K562 (cell line): Measurements from ENCODE around the gene DNAJC8. TPM values are rescaled to one million over a fixed set of nuclear protein-coding genes. Genes with fewer than 3 reads are reported as not detected.

Experiments
- CAMTA2 ChIP-seq: fragments of 250-450 bp; sonication (Bioruptor Pico); conservative IDR thresholded peaks from 2 replicates; pipeline ENCODE4 v1.5.1; 2022
- GTF2A2 ChIP-seq: IDR thresholded peaks from 2 replicates; pipeline ENCODE4 v1.6.1; 2016; ENCODE audit warnings: mild to moderate bottlenecking, missing genetic modification characterization, missing compliant biosample characterization
- HMGN3 ChIP-seq: IDR thresholded peaks from 2 replicates; pipeline ENCODE4 v1.6.1; 2011; ENCODE audit warnings: borderline replicate concordance, low read depth, mild to moderate bottlenecking, mixed read lengths, low read length; ENCODE audit not compliant: insufficient read length; ENCODE audit errors: extremely low read depth
- MED1 ChIP-seq: sonication (generic); formaldehyde crosslinking; IDR thresholded peaks from 2 replicates; pipeline ENCODE4 v1.8.1; 2023; ENCODE audit warnings: missing genetic modification reagents, borderline replicate concordance
- MYBL2 ChIP-seq, 2 experiments: fragments of 450-650 bp in 1 of 2; sonication (generic) in 1 of 2; formaldehyde crosslinking in 1 of 2; IDR thresholded peaks; 2 replicates each; pipeline versions ENCODE4 v1.6.1 to v1.8.1; 2017 to 2022; ENCODE audit warnings: borderline replicate concordance in 1 of 2, inconsistent platforms in 1 of 2, low read depth in 1 of 2, mild to moderate bottlenecking in 1 of 2, missing genetic modification reagents in 1 of 2, moderate library complexity in 1 of 2
- PHF21A ChIP-seq: fragments of 450-650 bp; IDR thresholded peaks from 2 replicates; pipeline ENCODE4 v1.6.1; 2017; ENCODE audit warnings: low read depth, borderline replicate concordance
- POLR2AphosphoS2 ChIP-seq: IDR thresholded peaks from 2 replicates; pipeline ENCODE4 v1.6.1; 2012; ENCODE audit warnings: low read length, improper control_type of control experiment
- PTTG1 ChIP-seq: fragments of 450-650 bp; IDR thresholded peaks from 2 replicates; pipeline ENCODE4 v1.6.1; 2016; ENCODE audit warnings: low read depth, mild to moderate bottlenecking, missing genetic modification characterization, missing compliant biosample characterization
- SAFB ChIP-seq: fragments of 200-400 bp; formaldehyde crosslinking; IDR thresholded peaks from 2 replicates; pipeline ENCODE4 v1.6.1; 2017; ENCODE audit warnings: low read depth, low read length, borderline replicate concordance
- SIN3B ChIP-seq: fragments of 450-650 bp; IDR thresholded peaks from 2 replicates; pipeline ENCODE4 v1.6.1; 2017; ENCODE audit warnings: low read depth, mild to moderate bottlenecking, moderate library complexity
- SMARCA5 ChIP-seq: fragments of 450-650 bp; IDR thresholded peaks from 2 replicates; pipeline ENCODE4 v1.6.1; 2016
- SUPT5H ChIP-seq: fragments of 450-650 bp; IDR thresholded peaks from 2 replicates; pipeline ENCODE4 v1.6.1; 2016
- ZBTB12 ChIP-seq: fragments of 250-450 bp; sonication (Bioruptor Pico); IDR thresholded peaks from 2 replicates; pipeline ENCODE4 v1.4.0; 2020
- ZKSCAN3 ChIP-seq: fragments of 250-450 bp; sonication (Bioruptor Pico); IDR thresholded peaks from 2 replicates; pipeline ENCODE4 v1.4.0; 2020
- ZNF3 ChIP-seq: fragments of 250-450 bp; sonication (Bioruptor Pico); IDR thresholded peaks from 2 replicates; pipeline ENCODE4 v1.5.0; 2021; ENCODE audit warnings: mild to moderate bottlenecking, moderate library complexity
- ZNF324 ChIP-seq: fragments of 250-450 bp; sonication (Bioruptor Pico); IDR thresholded peaks from 2 replicates; pipeline ENCODE4 v1.4.0; 2020; ENCODE audit warnings: mild to moderate bottlenecking
- ZNF41 ChIP-seq: fragments of 250-450 bp; sonication (Bioruptor Pico); conservative IDR thresholded peaks from 2 replicates; pipeline ENCODE4 v1.4.0; 2020; ENCODE audit warnings: mild to moderate bottlenecking
- ZNF583 ChIP-seq: fragments of 250-450 bp; sonication (Bioruptor Pico); IDR thresholded peaks from 2 replicates; pipeline ENCODE4 v1.4.0; 2020
- ZNF785 ChIP-seq: fragments of 250-450 bp; sonication (Bioruptor Pico); IDR thresholded peaks from 2 replicates; pipeline ENCODE4 v1.4.0; 2020; ENCODE audit warnings: mild to moderate bottlenecking
- ZNF79 ChIP-seq: fragments of 250-450 bp; sonication (Bioruptor Pico); IDR thresholded peaks from 2 replicates; pipeline ENCODE4 v1.4.0; 2020; ENCODE audit warnings: low read depth, mild to moderate bottlenecking, moderate library complexity
- polyA plus RNA-seq, 8 experiments: library from polyadenylated mRNA; depleted of rRNA in 4 of 8; stranded (reverse) in 5 of 8; unstranded in 3 of 8; fragments of >200 nt; fragmentation: Nextera tagmentation in 2 of 8; fragmentation: Illumina TruSeq in 1 of 8; extraction: Ambion mirVana in 2 of 8; extraction: Trizol in 1 of 8; gene quantifications; 2 replicates each; pipeline versions ENCODE4 v1.2.1 to v1.2.3, GENCODE V29; 2011 to 2014; ENCODE audit warnings: inconsistent platforms in 1 of 8, missing spikeins in 1 of 8
- total RNA-seq, 7 experiments: library from RNA; depleted of rRNA in 6 of 7; stranded (reverse); fragments of >200 nt in 6 of 7; fragmentation: Illumina TruSeq in 2 of 7; extraction: Trizol in 2 of 7; gene quantifications; 2 replicates each; pipeline versions ENCODE4 v1.2.1 to v1.2.3, GENCODE V29; 2011 to 2021; ENCODE audit warnings: low replicate concordance in 1 of 7
- TF ChIP-seq, protein P1 (sequence below): fragments of 450-650 bp; IDR thresholded peaks from 2 replicates; pipeline ENCODE4 v1.6.1; 2018; ENCODE audit warnings: mild to moderate bottlenecking, low read depth; ENCODE audit not compliant: partially characterized antibody
- TF ChIP-seq, protein P2 (sequence below): sonication (generic); formaldehyde crosslinking; IDR thresholded peaks from 2 replicates; pipeline ENCODE4 v1.4.0; 2020; ENCODE audit warnings: mild to moderate bottlenecking, missing genetic modification reagents
- TF ChIP-seq, protein P3 (sequence below): fragments of 250-450 bp; sonication (Bioruptor Pico); IDR thresholded peaks from 2 replicates; pipeline ENCODE4 v1.4.0; 2020; ENCODE audit warnings: mild to moderate bottlenecking
- TF ChIP-seq, protein P4 (sequence below): fragments of 250-450 bp; sonication (Bioruptor Pico); IDR thresholded peaks from 2 replicates; pipeline ENCODE4 v1.8.0; 2022; ENCODE audit warnings: moderate library complexity, mild to moderate bottlenecking, inconsistent platforms

The DNAJC8 gene
- total and polyA plus RNA-seq, 9 of the 15 experiments (the other 6 are each of a cell fraction or from before 2014, with no cell fraction given): 143 to 508 (median 209) TPM

- TF ChIP-seq, protein P1, sequence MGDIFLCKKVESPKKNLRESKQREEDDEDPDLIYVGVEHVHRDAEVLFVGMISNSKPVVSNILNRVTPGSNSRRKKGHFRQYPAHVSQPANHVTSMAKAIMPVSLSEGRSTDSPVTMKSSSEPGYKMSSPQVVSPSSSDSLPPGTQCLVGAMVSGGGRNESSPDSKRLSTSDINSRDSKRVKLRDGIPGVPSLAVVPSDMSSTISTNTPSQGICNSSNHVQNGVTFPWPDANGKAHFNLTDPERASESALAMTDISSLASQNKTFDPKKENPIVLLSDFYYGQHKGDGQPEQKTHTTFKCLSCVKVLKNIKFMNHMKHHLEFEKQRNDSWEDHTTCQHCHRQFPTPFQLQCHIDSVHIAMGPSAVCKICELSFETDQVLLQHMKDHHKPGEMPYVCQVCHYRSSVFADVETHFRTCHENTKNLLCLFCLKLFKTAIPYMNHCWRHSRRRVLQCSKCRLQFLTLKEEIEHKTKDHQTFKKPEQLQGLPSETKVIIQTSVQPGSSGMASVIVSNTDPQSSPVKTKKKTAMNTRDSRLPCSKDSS: no peak
- no peak for TF ChIP-seq MYBL2 (IDR thresholded peaks at IDR 0.05; ENCODE audit: low read depth)
- no peak for TF ChIP-seq MYBL2 (CRISPR knock-in tag; IDR thresholded peaks at IDR 0.05; ENCODE audit: borderline replicate concordance)
- no peak for TF ChIP-seq ZNF324 (CRISPR knock-in tag)
- TF ChIP-seq ZNF79 (CRISPR knock-in tag): no peak
- TF ChIP-seq CAMTA2 (CRISPR knock-in tag): no peak
- no peak for TF ChIP-seq SIN3B
- no peak for TF ChIP-seq MED1 (CRISPR knock-in tag)
- TF ChIP-seq PTTG1 (tag): no peak
- TF ChIP-seq SAFB: no peak
- TF ChIP-seq, protein P2, sequence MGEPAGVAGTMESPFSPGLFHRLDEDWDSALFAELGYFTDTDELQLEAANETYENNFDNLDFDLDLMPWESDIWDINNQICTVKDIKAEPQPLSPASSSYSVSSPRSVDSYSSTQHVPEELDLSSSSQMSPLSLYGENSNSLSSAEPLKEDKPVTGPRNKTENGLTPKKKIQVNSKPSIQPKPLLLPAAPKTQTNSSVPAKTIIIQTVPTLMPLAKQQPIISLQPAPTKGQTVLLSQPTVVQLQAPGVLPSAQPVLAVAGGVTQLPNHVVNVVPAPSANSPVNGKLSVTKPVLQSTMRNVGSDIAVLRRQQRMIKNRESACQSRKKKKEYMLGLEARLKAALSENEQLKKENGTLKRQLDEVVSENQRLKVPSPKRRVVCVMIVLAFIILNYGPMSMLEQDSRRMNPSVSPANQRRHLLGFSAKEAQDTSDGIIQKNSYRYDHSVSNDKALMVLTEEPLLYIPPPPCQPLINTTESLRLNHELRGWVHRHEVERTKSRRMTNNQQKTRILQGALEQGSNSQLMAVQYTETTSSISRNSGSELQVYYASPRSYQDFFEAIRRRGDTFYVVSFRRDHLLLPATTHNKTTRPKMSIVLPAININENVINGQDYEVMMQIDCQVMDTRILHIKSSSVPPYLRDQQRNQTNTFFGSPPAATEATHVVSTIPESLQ (CRISPR knock-in tag): no peak
- TF ChIP-seq HMGN3: no peak
- no peak for TF ChIP-seq ZKSCAN3 (CRISPR knock-in tag)
- no peak for TF ChIP-seq ZNF785 (CRISPR knock-in tag)
- TF ChIP-seq SUPT5H: no peak
- TF ChIP-seq ZNF583 (CRISPR knock-in tag): no peak
- TF ChIP-seq, protein P3, sequence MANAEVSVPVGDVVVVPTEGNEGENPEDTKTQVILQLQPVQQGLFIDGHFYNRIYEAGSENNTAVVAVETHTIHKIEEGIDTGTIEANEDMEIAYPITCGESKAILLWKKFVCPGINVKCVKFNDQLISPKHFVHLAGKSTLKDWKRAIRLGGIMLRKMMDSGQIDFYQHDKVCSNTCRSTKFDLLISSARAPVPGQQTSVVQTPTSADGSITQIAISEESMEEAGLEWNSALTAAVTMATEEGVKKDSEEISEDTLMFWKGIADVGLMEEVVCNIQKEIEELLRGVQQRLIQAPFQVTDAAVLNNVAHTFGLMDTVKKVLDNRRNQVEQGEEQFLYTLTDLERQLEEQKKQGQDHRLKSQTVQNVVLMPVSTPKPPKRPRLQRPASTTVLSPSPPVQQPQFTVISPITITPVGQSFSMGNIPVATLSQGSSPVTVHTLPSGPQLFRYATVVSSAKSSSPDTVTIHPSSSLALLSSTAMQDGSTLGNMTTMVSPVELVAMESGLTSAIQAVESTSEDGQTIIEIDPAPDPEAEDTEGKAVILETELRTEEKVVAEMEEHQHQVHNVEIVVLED: no peak
- no peak for TF ChIP-seq POLR2AphosphoS2
- no peak for TF ChIP-seq ZNF41
- TF ChIP-seq ZNF3 (CRISPR knock-in tag): no peak
- TF ChIP-seq ZBTB12 (CRISPR knock-in tag): no peak
- TF ChIP-seq GTF2A2 (tag): no peak
- TF ChIP-seq PHF21A: no peak
- no peak for TF ChIP-seq SMARCA5
- TF ChIP-seq, protein P4, sequence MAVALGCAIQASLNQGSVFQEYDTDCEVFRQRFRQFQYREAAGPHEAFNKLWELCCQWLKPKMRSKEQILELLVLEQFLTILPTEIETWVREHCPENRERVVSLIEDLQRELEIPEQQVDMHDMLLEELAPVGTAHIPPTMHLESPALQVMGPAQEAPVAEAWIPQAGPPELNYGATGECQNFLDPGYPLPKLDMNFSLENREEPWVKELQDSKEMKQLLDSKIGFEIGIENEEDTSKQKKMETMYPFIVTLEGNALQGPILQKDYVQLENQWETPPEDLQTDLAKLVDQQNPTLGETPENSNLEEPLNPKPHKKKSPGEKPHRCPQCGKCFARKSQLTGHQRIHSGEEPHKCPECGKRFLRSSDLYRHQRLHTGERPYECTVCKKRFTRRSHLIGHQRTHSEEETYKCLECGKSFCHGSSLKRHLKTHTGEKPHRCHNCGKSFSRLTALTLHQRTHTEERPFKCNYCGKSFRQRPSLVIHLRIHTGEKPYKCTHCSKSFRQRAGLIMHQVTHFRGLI (CRISPR knock-in tag): no peak
These were observed 45.9 kb upstream of the DNAJC8 start (continued) for GRCh38 chr1:28278763-28279162.
